H9 (cell line): ENCODE data around the gene CDKN3. TPM values are rescaled to one million over a fixed set of nuclear protein-coding genes. Genes with fewer than 3 reads are reported as not detected.

Experiments
- DNase-seq: peaks from one replicate; pipeline ENCODE4 v3.0.0-alpha.2; 2017
- H2AFZ ChIP-seq: one replicate; pipeline ENCODE4 v1.6.1; 2013; ENCODE audit warnings: mild to moderate bottlenecking, low read length, control low read depth, moderate library complexity
- H2AK5ac ChIP-seq: 2 replicates; pipeline ENCODE4 v1.6.1; 2013; ENCODE audit warnings: low read length, control low read depth, mixed read lengths; ENCODE audit not compliant: insufficient read length
- H2BK120ac ChIP-seq: one replicate; pipeline ENCODE4 v1.6.1; 2013; ENCODE audit warnings: low read depth, mild to moderate bottlenecking, low read length, control low read depth, inconsistent platforms; ENCODE audit not compliant: poor library complexity, severe bottlenecking
- H2BK12ac ChIP-seq: 2 replicates; pipeline ENCODE4 v1.6.1; 2013; ENCODE audit warnings: low read length, control low read depth, mixed read lengths, low read depth; ENCODE audit not compliant: insufficient read length
- H2BK15ac ChIP-seq: 2 replicates; pipeline ENCODE4 v1.6.1; 2013; ENCODE audit warnings: low read depth, low read length, control low read depth
- H2BK20ac ChIP-seq: one replicate; pipeline ENCODE4 v1.6.1; 2013; ENCODE audit warnings: low read depth, mild to moderate bottlenecking, low read length, control low read depth, inconsistent platforms; ENCODE audit not compliant: poor library complexity, severe bottlenecking
- H2BK5ac ChIP-seq: 2 replicates; pipeline ENCODE4 v1.6.1; 2013; ENCODE audit warnings: low read length, control low read depth, mixed read lengths; ENCODE audit not compliant: insufficient read length
- H3K14ac ChIP-seq: 2 replicates; pipeline ENCODE4 v1.6.1; 2013; ENCODE audit warnings: low read length, control low read depth; ENCODE audit not compliant: insufficient read depth
- H3K18ac ChIP-seq: 2 replicates; pipeline ENCODE4 v1.6.1; 2013; ENCODE audit warnings: low read depth, mild to moderate bottlenecking, mixed read lengths, low read length, control low read depth; ENCODE audit not compliant: insufficient read length
- H3K23ac ChIP-seq: 2 replicates; pipeline ENCODE4 v1.6.1; 2013; ENCODE audit warnings: low read length, control low read depth, mixed read lengths, low read depth; ENCODE audit not compliant: insufficient read length
- H3K23me2 ChIP-seq: 2 replicates; pipeline ENCODE4 v1.6.1; 2013; ENCODE audit warnings: low read depth, mild to moderate bottlenecking, mixed read lengths, low read length, control low read depth; ENCODE audit not compliant: insufficient read length, poor library complexity, severe bottlenecking
- H3K27ac ChIP-seq: 2 replicates; pipeline ENCODE4 v1.5.1; 2013; ENCODE audit warnings: low read length, control low read depth, mixed read lengths, low read depth; ENCODE audit not compliant: insufficient read length
- H3K27me3 ChIP-seq: 2 replicates; pipeline ENCODE4 v1.6.1; 2013; ENCODE audit warnings: low read length, control low read depth, inconsistent platforms; ENCODE audit not compliant: insufficient read depth
- H3K4ac ChIP-seq: 2 replicates; pipeline ENCODE4 v1.6.1; 2013; ENCODE audit warnings: low read depth, mild to moderate bottlenecking, control low read depth, inconsistent platforms, low read length, moderate library complexity
- H3K4me1 ChIP-seq: 2 replicates; pipeline ENCODE4 v1.6.1; 2013; ENCODE audit warnings: low read length, control low read depth, inconsistent platforms; ENCODE audit not compliant: insufficient read depth
- H3K4me2 ChIP-seq: 2 replicates; pipeline ENCODE4 v1.6.1; 2013; ENCODE audit warnings: low read length, control low read depth, mixed read lengths; ENCODE audit not compliant: insufficient read length, insufficient read depth
- H3K56ac ChIP-seq: 2 replicates; pipeline ENCODE4 v1.6.1; 2013; ENCODE audit warnings: low read depth, mild to moderate bottlenecking, mixed read lengths, low read length, control low read depth; ENCODE audit not compliant: insufficient read length
- H3K79me1 ChIP-seq: 2 replicates; pipeline ENCODE4 v1.6.1; 2013; ENCODE audit warnings: low read depth, mild to moderate bottlenecking, moderate library complexity, low read length, control low read depth, inconsistent platforms; ENCODE audit not compliant: insufficient read depth, poor library complexity, severe bottlenecking
- H3K79me2 ChIP-seq: 2 replicates; pipeline ENCODE4 v1.6.1; 2013; ENCODE audit warnings: low read length, control low read depth, inconsistent platforms; ENCODE audit not compliant: insufficient read depth
- H3K9ac ChIP-seq: 2 replicates; pipeline ENCODE4 v1.6.1; 2013; ENCODE audit warnings: low read length, control low read depth, mixed read lengths; ENCODE audit not compliant: insufficient read length; ENCODE audit errors: extremely low read depth
- H3K9me3 ChIP-seq: one replicate; pipeline ENCODE4 v1.6.1; 2013; ENCODE audit warnings: low read depth, low read length, inconsistent platforms; ENCODE audit not compliant: control insufficient read depth
- H3T11ph ChIP-seq: one replicate; pipeline ENCODE4 v1.6.1; 2013; ENCODE audit warnings: mild to moderate bottlenecking, low read length, control low read depth, inconsistent platforms
- H4K20me1 ChIP-seq: one replicate; pipeline ENCODE4 v1.6.1; 2013; ENCODE audit not compliant: control insufficient read depth, insufficient read length, insufficient read depth
- H4K5ac ChIP-seq: 2 replicates; pipeline ENCODE4 v1.6.1; 2013; ENCODE audit warnings: low read depth, mild to moderate bottlenecking, mixed read lengths, low read length, control low read depth; ENCODE audit not compliant: insufficient read length
- H4K8ac ChIP-seq: replicated peaks from 2 replicates; pipeline ENCODE4 v1.6.1; 2013; ENCODE audit warnings: low read length, control low read depth, mixed read lengths, low read depth; ENCODE audit not compliant: insufficient read length
- H4K91ac ChIP-seq: 2 replicates; pipeline ENCODE4 v1.6.1; 2013; ENCODE audit warnings: low read depth, mild to moderate bottlenecking, moderate library complexity, mixed read lengths, low read length, control low read depth; ENCODE audit not compliant: insufficient read length
- H3K27ac Mint-ChIP-seq, 3 experiments: 2 replicates in 2 of 3; 3 replicates in 1 of 3; pipeline ENCODE4 v1.8.0; 2020 to 2021; ENCODE audit warnings: mixed read lengths in 3 of 3, mild to moderate bottlenecking in 1 of 3, moderate library complexity in 1 of 3
- H3K27me3 Mint-ChIP-seq: 2 replicates; pipeline ENCODE4 v1.8.0; 2021; ENCODE audit warnings: low read depth, mild to moderate bottlenecking, moderate library complexity, mixed read lengths
- H3K36me3 Mint-ChIP-seq, 3 experiments: 2 replicates in 2 of 3; 3 replicates in 1 of 3; pipeline ENCODE4 v1.8.0; 2020 to 2021; ENCODE audit warnings: low read depth in 3 of 3, mixed read lengths in 3 of 3; ENCODE audit not compliant: insufficient read depth in 1 of 3
- H3K4me1 Mint-ChIP-seq, 2 experiments: 2 replicates each; pipeline ENCODE4 v1.8.0; 2020; ENCODE audit warnings: mixed read lengths in 2 of 2
- H3K4me3 Mint-ChIP-seq, 2 experiments: 2 replicates in 1 of 2; 3 replicates in 1 of 2; pipeline ENCODE4 v1.8.0; 2020 to 2021; ENCODE audit warnings: mild to moderate bottlenecking in 2 of 2, mixed read lengths in 2 of 2, moderate library complexity in 1 of 2
- H3K9me3 Mint-ChIP-seq, 2 experiments: 2 replicates in 1 of 2; 3 replicates in 1 of 2; pipeline ENCODE4 v1.8.0; 2020; ENCODE audit warnings: mild to moderate bottlenecking in 2 of 2, mixed read lengths in 2 of 2, moderate library complexity in 1 of 2
- CTCF ChIP-seq: fragments of 200-600 bp; sonication (generic); conservative IDR thresholded peaks from 3 replicates; pipeline ENCODE4 v1.8.0; 2021; ENCODE audit warnings: antibody characterized with exemption, mild to moderate bottlenecking
- WGBS: extraction: QIAGEN DNeasy Blood & Tissue Kit; methylation state at CpG from one replicate; pipeline ENCODE4 v1.1.7; 2013; ENCODE audit warnings: missing lambda C conversion rate, low lambda C conversion rate, mixed read lengths; ENCODE audit not compliant: insufficient read length; ENCODE audit errors: extremely low coverage; 5-methylcytosine and 5-hydroxymethylcytosine counted together
- total RNA-seq: library from RNA; stranded (reverse); gene quantifications from 2 replicates; pipeline ENCODE4 v1.2.1, GENCODE V29; 2021

CDKN3 gene
- total RNA-seq, 1 experiment from 2014 or later, result 45.9 TPM

- WGBS, result no CpG with 5 or more reads among the region's 4 CpGs
Measured at GRCh38 chr14:54424479-54424901, 27.7 kb downstream of the CDKN3 start.

More at GRCh38 chr14:54424479-54424901, 27.7 kb downstream of the CDKN3 start:
- H3K4ac ChIP-seq, result no peak overlapping the region
- peaks cover 5 to 6% of the 10 kb centered on the region in 2 experiments for H3K4me1 Mint-ChIP-seq
- H4K8ac ChIP-seq, result no peak overlapping the region
- no peaks in the 10 kb centered on the region for H3K23me2 ChIP-seq
- no peak overlapping the region for H3K14ac ChIP-seq
- no peak overlapping the region for H4K5ac ChIP-seq
- H3T11ph ChIP-seq, result no peak overlapping the region
- H2BK20ac ChIP-seq, result no peak overlapping the region
- no peak overlapping the region for H3K23ac ChIP-seq
- H3K36me3 Mint-ChIP-seq, result peaks cover 13 to 35% (median 31%) of the 10 kb centered on the region in 3 experiments; a peak in 6 of 7 replicates
- no peaks in the 10 kb centered on the region for H3K79me2 ChIP-seq
- H3K79me1 ChIP-seq, result no peaks in the 10 kb centered on the region
- H2AFZ ChIP-seq, result no peak overlapping the region
- DNase-seq, result no peak
- H3K27me3 Mint-ChIP-seq, result no peaks in the 10 kb centered on the region
- H3K4me3 Mint-ChIP-seq, result no peak overlapping the region
- no peaks in the 10 kb centered on the region for H4K20me1 ChIP-seq
- H3K9ac ChIP-seq, result no peak overlapping the region
- no peak overlapping the region for H2AK5ac ChIP-seq
- H2BK5ac ChIP-seq, result no peak overlapping the region
- no peak overlapping the region for H3K18ac ChIP-seq
- no peak overlapping the region for H4K91ac ChIP-seq
- H2BK120ac ChIP-seq, result no peak overlapping the region
- H2BK15ac ChIP-seq, result no peak overlapping the region
- H3K9me3 Mint-ChIP-seq, result no peaks in the 10 kb centered on the region
- H3K27ac ChIP-seq, result no peak overlapping the region
- H3K4me2 ChIP-seq, result no peak overlapping the region
- H3K4me1 ChIP-seq, result no peaks in the 10 kb centered on the region
- H3K56ac ChIP-seq, result no peak overlapping the region
- no peak overlapping the region for H3K27ac Mint-ChIP-seq
- no peak overlapping the region for H2BK12ac ChIP-seq
- no peak for TF ChIP-seq CTCF
- H3K27me3 ChIP-seq, result no peaks in the 10 kb centered on the region
- no peaks in the 10 kb centered on the region for H3K9me3 ChIP-seq
